Loucy (cell line): ENCODE measurements around the gene PACSIN1.
"Not testable (repeated sequence)": the region's sequence is repeated elsewhere in the genome, so short reads cannot be mapped to it uniquely, and the experiment has no call there.

ENCODE experiments used
- H2AFZ ChIP-seq: fragments of 200-600 bp; sonication (generic); 2 replicates; pipeline ENCODE4 v1.6.0; 2016; ENCODE audit warnings: antibody characterized with exemption, mild to moderate bottlenecking, low read length, moderate library complexity
- H3F3A ChIP-seq: fragments of 200-600 bp; 2 replicates; pipeline ENCODE4 v1.6.0; 2016; ENCODE audit warnings: antibody characterized with exemption, low read depth, mild to moderate bottlenecking
- H3K27me3 ChIP-seq: fragments of 200-600 bp; sonication (generic); 2 replicates; pipeline ENCODE4 v1.6.1; 2014; ENCODE audit warnings: low read length, mild to moderate bottlenecking; ENCODE audit not compliant: insufficient read depth, poor library complexity, severe bottlenecking
- H3K36me3 ChIP-seq: fragments of 200-600 bp; sonication (generic); 2 replicates; pipeline ENCODE4 v1.6.1; 2016; ENCODE audit warnings: low read length; ENCODE audit not compliant: insufficient read depth
- H3K4me1 ChIP-seq: fragments of 200-600 bp; sonication (generic); 2 replicates; pipeline ENCODE4 v1.5.1; 2014; ENCODE audit warnings: low read length, mild to moderate bottlenecking; ENCODE audit not compliant: insufficient read depth, poor library complexity, severe bottlenecking
- H3K4me2 ChIP-seq: fragments of 200-600 bp; sonication (generic); 2 replicates; pipeline ENCODE4 v1.6.0; 2014; ENCODE audit warnings: antibody characterized with exemption, low read length, low read depth, mild to moderate bottlenecking; ENCODE audit not compliant: poor library complexity, severe bottlenecking
- H3K4me3 ChIP-seq: fragments of 200-600 bp; sonication (generic); 2 replicates; pipeline ENCODE4 v1.5.1; 2014; ENCODE audit warnings: low read length, mild to moderate bottlenecking, mixed read lengths; ENCODE audit not compliant: poor library complexity, severe bottlenecking
- H3K79me2 ChIP-seq: fragments of 200-600 bp; sonication (generic); 2 replicates; pipeline ENCODE4 v1.6.1; 2014; ENCODE audit warnings: low read length; ENCODE audit not compliant: insufficient read depth
- H3K9ac ChIP-seq: fragments of 200-600 bp; sonication (generic); 2 replicates; pipeline ENCODE4 v1.6.0; 2014; ENCODE audit warnings: mild to moderate bottlenecking, low read depth, low read length, moderate library complexity; ENCODE audit not compliant: poor library complexity, severe bottlenecking
- H3K9me2 ChIP-seq: fragments of 200-600 bp; sonication (generic); replicated peaks from 2 replicates; pipeline ENCODE4 v1.6.1; 2016; ENCODE audit warnings: low read depth, low read length, mixed read lengths
- H3K9me3 ChIP-seq: fragments of 200-600 bp; sonication (generic); 2 replicates; pipeline ENCODE4 v1.6.1; 2014; ENCODE audit warnings: mild to moderate bottlenecking, antibody characterized with exemption, low read length, low read depth; ENCODE audit not compliant: insufficient read depth
- H4K20me1 ChIP-seq: fragments of 200-600 bp; sonication (generic); 2 replicates; pipeline ENCODE4 v1.6.0; 2014; ENCODE audit warnings: antibody characterized with exemption, low read length, mild to moderate bottlenecking; ENCODE audit not compliant: insufficient read depth, poor library complexity, severe bottlenecking
- EZH2phosphoT487 ChIP-seq: fragments of 200-600 bp; IDR thresholded peaks from 2 replicates; pipeline ENCODE4 v1.6.1; 2018; ENCODE audit warnings: antibody characterized with exemption, mild to moderate bottlenecking, moderate library complexity, borderline replicate concordance
- TF ChIP-seq, protein P1 (sequence below): fragments of 200-600 bp; sonication (generic); conservative IDR thresholded peaks from 2 replicates; pipeline ENCODE4 v1.5.1; 2014; ENCODE audit warnings: mild to moderate bottlenecking, antibody characterized with exemption, low read length

The PACSIN1 gene

DNA sequence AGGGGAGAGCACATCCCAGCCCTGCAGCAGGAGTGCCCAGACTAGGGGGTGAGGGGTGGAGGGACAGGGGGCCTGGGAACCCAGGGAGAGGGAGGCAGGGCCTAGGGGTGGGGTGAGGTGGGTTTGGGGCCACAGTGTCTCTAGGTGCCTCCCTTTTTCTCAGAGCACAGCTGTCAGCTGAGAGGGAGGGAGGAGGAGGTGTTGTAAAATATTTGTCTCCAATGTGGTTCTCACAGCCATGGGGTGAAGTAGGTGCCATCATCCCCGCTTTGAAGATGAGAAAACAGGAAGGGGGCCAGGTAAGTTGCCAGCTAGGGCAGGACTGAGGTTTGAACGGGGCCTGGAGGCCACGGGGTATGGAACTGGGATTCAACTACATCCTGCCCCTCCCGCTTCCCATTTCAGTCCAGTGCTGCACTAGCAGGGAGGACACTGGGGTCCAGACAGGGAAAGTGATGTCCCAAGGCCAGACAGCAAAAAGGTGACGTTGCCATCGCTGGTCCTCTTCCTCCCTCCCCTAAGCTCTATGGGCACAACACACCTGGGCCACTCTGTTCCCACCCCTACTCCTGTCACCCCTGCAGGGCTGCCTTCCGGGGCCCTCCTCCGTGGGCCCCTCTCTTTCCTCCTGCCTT, 20.3 kb downstream of the PACSIN1 start:
- H3K4me3 ChIP-seq: no peak overlapping the region
- no peak for TF ChIP-seq EZH2phosphoT487
- TF ChIP-seq, protein P1, sequence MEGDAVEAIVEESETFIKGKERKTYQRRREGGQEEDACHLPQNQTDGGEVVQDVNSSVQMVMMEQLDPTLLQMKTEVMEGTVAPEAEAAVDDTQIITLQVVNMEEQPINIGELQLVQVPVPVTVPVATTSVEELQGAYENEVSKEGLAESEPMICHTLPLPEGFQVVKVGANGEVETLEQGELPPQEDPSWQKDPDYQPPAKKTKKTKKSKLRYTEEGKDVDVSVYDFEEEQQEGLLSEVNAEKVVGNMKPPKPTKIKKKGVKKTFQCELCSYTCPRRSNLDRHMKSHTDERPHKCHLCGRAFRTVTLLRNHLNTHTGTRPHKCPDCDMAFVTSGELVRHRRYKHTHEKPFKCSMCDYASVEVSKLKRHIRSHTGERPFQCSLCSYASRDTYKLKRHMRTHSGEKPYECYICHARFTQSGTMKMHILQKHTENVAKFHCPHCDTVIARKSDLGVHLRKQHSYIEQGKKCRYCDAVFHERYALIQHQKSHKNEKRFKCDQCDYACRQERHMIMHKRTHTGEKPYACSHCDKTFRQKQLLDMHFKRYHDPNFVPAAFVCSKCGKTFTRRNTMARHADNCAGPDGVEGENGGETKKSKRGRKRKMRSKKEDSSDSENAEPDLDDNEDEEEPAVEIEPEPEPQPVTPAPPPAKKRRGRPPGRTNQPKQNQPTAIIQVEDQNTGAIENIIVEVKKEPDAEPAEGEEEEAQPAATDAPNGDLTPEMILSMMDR: no peak
- H3F3A ChIP-seq: no peaks in the 10 kb centered on the region
- H3K79me2 ChIP-seq: no peaks in the 10 kb centered on the region
- peaks cover 11% of the 10 kb centered on the region for H3K4me1 ChIP-seq
- no peak overlapping the region for H3K4me2 ChIP-seq
- H3K27me3 ChIP-seq: no peaks in the 10 kb centered on the region
- H3K9me3 ChIP-seq: no peaks in the 10 kb centered on the region
- H2AFZ ChIP-seq: no peak overlapping the region
- no peaks in the 10 kb centered on the region for H4K20me1 ChIP-seq
- H3K9ac ChIP-seq: no peak overlapping the region
- H3K36me3 ChIP-seq: no peaks in the 10 kb centered on the region
- no peaks in the 10 kb centered on the region for H3K9me2 ChIP-seq

DNA sequence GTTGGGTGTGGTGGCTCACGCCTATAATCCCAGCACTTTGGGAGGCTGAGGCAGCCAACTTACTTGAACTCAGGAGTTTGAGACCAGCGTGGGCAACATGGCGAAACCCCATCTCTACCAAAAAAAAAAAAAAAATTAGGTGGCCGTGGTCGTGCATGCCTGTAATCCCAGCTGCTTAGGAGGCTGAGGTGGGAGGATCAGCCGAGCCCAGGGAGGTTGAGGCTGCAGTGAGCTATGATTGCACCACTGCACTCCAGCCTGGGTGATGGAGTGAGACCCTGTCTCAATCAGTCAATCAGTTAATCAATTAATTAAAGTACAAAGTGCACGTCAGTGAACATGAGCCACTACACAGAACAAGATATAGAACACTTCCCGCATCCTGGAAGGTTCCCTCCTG, 21.0 kb downstream of the PACSIN1 start:
- H3K9me3 ChIP-seq, H3K9ac ChIP-seq, H3F3A ChIP-seq, H3K27me3 ChIP-seq, H2AFZ ChIP-seq, H3K9me2 ChIP-seq, H3K79me2 ChIP-seq, H3K4me2 ChIP-seq, H3K36me3 ChIP-seq, H3K4me3 ChIP-seq, H4K20me1 ChIP-seq: not testable (repeated sequence)
- peaks cover 11% of the 10 kb centered on the region for H3K4me1 ChIP-seq

DNA sequence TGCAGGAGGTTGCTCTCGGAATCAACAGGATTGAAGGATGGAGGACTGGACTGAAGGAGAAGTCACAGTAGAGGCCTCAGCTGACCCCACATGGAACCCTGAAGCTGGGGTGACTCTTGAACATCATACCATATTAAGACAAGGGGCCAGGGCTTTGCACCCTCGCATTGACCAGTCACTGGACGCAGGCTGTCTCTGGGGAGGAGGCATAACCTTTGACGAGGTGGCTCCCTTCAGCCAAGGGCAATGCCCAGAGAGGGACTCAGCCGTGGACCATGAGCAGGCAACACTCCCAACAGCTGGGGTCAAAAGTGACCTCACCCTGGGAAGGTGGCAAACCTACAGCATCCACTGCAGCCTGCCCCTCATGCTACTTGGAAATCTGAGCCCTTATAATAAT, 21.7 kb downstream of the PACSIN1 start:
- Histone ChIP-seq H2AFZ (no peak overlapping the region), H3K36me3 (no peaks in the 10 kb centered on the region), H3K4me2 (no peak overlapping the region), H3K9me3 (no peaks in the 10 kb centered on the region), H3K79me2 (no peaks in the 10 kb centered on the region), H3F3A (no peaks in the 10 kb centered on the region), H3K9me2 (no peaks in the 10 kb centered on the region), H3K9ac (no peak overlapping the region), H3K4me3 (no peak overlapping the region), H4K20me1 (no peaks in the 10 kb centered on the region), H3K4me1 (peaks cover 11% of the 10 kb centered on the region), H3K27me3 (no peaks in the 10 kb centered on the region)
- no peak for TF ChIP-seq EZH2phosphoT487
- TF ChIP-seq, protein P1: no peak

DNA sequence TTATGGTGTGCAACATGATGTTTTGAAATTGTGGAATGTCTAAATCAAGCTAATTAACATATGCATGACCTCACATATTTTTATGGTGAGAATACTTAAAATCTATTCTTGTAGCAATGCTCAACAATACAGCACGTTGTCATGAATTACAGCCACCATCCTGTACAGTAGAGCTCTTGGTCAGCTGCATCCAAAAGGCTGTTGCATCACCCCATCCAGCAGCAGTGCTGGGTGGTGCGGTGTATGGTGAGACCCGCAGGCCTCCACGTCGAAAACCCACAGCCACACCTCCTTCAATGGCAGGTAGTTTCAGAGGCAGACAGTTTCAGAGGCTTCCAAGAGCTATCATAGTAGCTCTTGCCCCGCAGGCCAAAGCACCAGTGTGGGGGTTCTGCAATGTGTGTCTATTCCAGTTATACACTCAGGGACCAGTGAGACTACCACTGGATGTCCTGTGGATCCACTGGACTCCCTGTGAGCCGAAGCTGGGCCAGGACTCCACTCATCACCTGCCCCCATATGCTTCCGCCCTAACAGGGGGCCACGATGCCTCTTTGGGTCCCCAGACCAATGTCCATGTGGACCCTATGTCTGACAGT, 23.4 kb downstream of the PACSIN1 start:
- no peak overlapping the region for H3K4me3 ChIP-seq
- no peak for TF ChIP-seq EZH2phosphoT487
- TF ChIP-seq, protein P1: no peak
- no peaks in the 10 kb centered on the region for H3K79me2 ChIP-seq
- no peaks in the 10 kb centered on the region for H4K20me1 ChIP-seq
- no peaks in the 10 kb centered on the region for H3K9me3 ChIP-seq
- no peaks in the 10 kb centered on the region for H3K9me2 ChIP-seq
- H3F3A ChIP-seq: no peaks in the 10 kb centered on the region
- H3K4me1 ChIP-seq: peaks cover 11% of the 10 kb centered on the region
- no peaks in the 10 kb centered on the region for H3K27me3 ChIP-seq
- H3K4me2 ChIP-seq: no peak overlapping the region
- H3K9ac ChIP-seq: no peak overlapping the region
- H3K36me3 ChIP-seq: no peaks in the 10 kb centered on the region
- no peak overlapping the region for H2AFZ ChIP-seq
